Tibial nerve (tissue), 4 donors: ENCODE data around the gene PRPSAP1. TPM values are rescaled to one million over a fixed set of nuclear protein-coding genes. Genes with fewer than 3 reads are reported as not detected.

ENCODE experiments used
- DNase-seq, 2 donors: peaks; one replicate each; pipeline ENCODE4 v3.0.0-alpha.2; 2019; ENCODE audit warnings: low spot score in 2 of 2
- H3K27ac ChIP-seq, 4 donors: fragments of 200-600 bp; sonication (generic) in 3 of 4; one replicate each; pipeline ENCODE4 v1.5.1; 2017 to 2019; ENCODE audit warnings: mild to moderate bottlenecking in 1 of 4
- H3K27me3 ChIP-seq, 2 donors: fragments of 200-600 bp; sonication (generic) in 1 of 2; one replicate each; pipeline versions ENCODE4 v1.5.1 to v1.6.0; 2017 to 2019
- H3K36me3 ChIP-seq, 3 donors: fragments of 200-600 bp; sonication (generic); one replicate each; pipeline ENCODE4 v1.5.1; 2018 to 2019
- H3K4me1 ChIP-seq, 4 donors: fragments of 200-600 bp; sonication (generic) in 3 of 4; one replicate each; pipeline ENCODE4 v1.5.1; 2017 to 2019
- H3K4me3 ChIP-seq, 4 donors: fragments of 200-600 bp; sonication (generic) in 3 of 4; one replicate each; pipeline ENCODE4 v1.5.1; 2017 to 2019; ENCODE audit warnings: mild to moderate bottlenecking in 1 of 4, moderate library complexity in 1 of 4
- H3K9me3 ChIP-seq, 4 donors: fragments of 200-600 bp; sonication (generic) in 3 of 4; one replicate each; pipeline ENCODE4 v1.5.1; 2017 to 2019
- EP300 ChIP-seq, 2 donors: sonication (generic); formaldehyde crosslinking; IDR thresholded peaks; one replicate each; pipeline ENCODE4 v1.6.1; 2017; ENCODE audit warnings: antibody characterized with exemption in 2 of 2, mild to moderate bottlenecking in 1 of 2
- POLR2A ChIP-seq, 2 donors: fragments of 450-650 bp; IDR thresholded peaks; one replicate each; pipeline ENCODE4 v1.6.1; 2017; ENCODE audit warnings: antibody characterized with exemption in 2 of 2, mild to moderate bottlenecking in 2 of 2, moderate library complexity in 2 of 2
- WGBS, 2 donors: methylation state at CpG; one replicate each; pipeline ENCODE4 v1.1.5; 2018; 5-methylcytosine and 5-hydroxymethylcytosine counted together
- total RNA-seq, 4 donors: library from RNA; depleted of rRNA; stranded (reverse); fragments of >200 nt; gene quantifications; one replicate each; pipeline ENCODE4 v1.1.0, GENCODE V29; 2016
- TF ChIP-seq, protein P1 (sequence below), 5 experiments: fragments of 200-600 bp in 3 of 5; fragments of 450-650 bp in 2 of 5; sonication (generic) in 3 of 5; IDR thresholded peaks; one replicate each; pipeline ENCODE4 v1.5.1; 2016 to 2019; ENCODE audit warnings: antibody characterized with exemption in 5 of 5, mild to moderate bottlenecking in 3 of 5, moderate library complexity in 2 of 5

PRPSAP1 gene
- total RNA-seq, 4 donors from 2014 or later: 66.8 to 108 (median 96.2) TPM

DNA sequence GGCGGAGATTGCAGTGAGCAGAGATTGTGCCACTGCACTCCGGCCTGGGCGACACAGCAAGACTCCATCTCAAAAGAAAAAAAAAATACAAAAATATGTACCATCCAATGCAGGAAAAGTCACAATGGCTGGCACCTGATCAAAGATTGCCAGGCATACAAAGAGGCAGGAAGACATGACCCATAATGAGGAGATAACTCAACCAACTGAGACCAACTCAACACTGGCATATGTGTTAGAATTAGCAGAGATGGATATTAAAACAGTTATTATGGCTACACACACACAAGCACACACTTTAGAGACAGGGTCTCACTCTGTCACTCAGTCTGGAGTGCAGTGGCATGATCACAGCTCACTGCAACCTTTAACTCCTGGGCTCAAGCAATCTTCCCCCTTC lies 56.3 kb downstream of the PRPSAP1 start:
- no peak overlapping the region for H3K4me3 ChIP-seq
- H3K27me3 ChIP-seq: no peaks in the 10 kb centered on the region
- TF ChIP-seq POLR2A (IDR thresholded peaks at IDR 0.05) (no peak), EP300 (IDR thresholded peaks at IDR 0.05) (no peak)
- TF ChIP-seq, protein P1, sequence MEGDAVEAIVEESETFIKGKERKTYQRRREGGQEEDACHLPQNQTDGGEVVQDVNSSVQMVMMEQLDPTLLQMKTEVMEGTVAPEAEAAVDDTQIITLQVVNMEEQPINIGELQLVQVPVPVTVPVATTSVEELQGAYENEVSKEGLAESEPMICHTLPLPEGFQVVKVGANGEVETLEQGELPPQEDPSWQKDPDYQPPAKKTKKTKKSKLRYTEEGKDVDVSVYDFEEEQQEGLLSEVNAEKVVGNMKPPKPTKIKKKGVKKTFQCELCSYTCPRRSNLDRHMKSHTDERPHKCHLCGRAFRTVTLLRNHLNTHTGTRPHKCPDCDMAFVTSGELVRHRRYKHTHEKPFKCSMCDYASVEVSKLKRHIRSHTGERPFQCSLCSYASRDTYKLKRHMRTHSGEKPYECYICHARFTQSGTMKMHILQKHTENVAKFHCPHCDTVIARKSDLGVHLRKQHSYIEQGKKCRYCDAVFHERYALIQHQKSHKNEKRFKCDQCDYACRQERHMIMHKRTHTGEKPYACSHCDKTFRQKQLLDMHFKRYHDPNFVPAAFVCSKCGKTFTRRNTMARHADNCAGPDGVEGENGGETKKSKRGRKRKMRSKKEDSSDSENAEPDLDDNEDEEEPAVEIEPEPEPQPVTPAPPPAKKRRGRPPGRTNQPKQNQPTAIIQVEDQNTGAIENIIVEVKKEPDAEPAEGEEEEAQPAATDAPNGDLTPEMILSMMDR (IDR thresholded peaks at IDR 0.05): no peak
- WGBS, 2 donors: 93 to 95% methylated on average over 3 of the region's 3 CpGs
- H3K4me1 ChIP-seq: peaks cover 0 to 6% (median 0%) of the 10 kb centered on the region in 4 donors
- H3K27ac ChIP-seq: no peak overlapping the region
- no peak for DNase-seq
- peaks cover 0 to 17% (median 0%) of the 10 kb centered on the region in 3 donors for H3K36me3 ChIP-seq
- no peaks in the 10 kb centered on the region for H3K9me3 ChIP-seq

DNA sequence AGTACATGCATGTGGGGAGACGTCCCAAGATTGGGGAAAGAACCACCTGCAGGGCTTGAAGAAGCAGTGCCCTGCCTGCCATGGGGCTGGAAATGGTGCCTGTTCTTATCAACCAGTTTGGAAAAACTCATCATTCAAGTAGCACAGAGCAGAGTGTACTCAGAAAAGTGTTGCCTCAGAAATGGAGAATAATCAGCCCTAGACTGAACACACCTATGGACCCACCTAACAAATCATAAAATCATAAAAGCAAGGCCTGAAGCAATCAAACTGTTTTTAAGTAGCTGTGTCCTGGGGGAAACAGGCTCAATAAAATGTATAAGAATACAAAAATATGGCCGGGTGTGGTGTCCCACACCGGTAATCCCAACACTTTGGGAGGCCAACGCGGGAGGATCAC lies 56.8 kb downstream of the PRPSAP1 start:
- H3K4me1 ChIP-seq: peaks cover 0 to 6% (median 0%) of the 10 kb centered on the region in 4 donors

DNA sequence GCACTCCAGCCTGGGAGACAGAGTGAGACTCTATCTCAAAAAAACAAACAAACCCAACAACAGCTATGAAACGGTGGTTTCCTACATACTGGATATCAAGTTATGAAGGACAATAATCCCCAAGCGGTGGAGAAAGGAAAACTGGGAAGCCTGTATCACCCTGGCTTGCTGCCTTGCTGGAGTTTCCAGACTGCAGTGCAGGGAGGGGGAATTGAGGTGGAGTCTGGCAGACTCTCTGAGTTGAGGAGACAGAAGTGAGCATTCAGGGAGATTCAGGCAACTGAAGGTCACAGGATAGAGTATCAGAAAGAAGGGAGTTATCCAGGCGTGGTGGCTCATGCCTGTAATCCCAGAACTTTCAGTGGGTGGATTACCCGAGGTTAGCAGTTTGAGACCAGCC lies 57.5 kb downstream of the PRPSAP1 start:
- H3K36me3 ChIP-seq: peaks cover 0 to 29% (median 0%) of the 10 kb centered on the region in 3 donors
- peaks cover 0 to 6% (median 0%) of the 10 kb centered on the region in 4 donors for H3K4me1 ChIP-seq
- H3K27ac ChIP-seq: no peak overlapping the region
- WGBS, 2 donors: 39 to 43% methylated on average over 4 of the region's 4 CpGs
- H3K4me3 ChIP-seq: no peak overlapping the region
- DNase-seq: no peak
- H3K9me3 ChIP-seq: no peaks in the 10 kb centered on the region
- TF ChIP-seq POLR2A (IDR thresholded peaks at IDR 0.05) (no peak), EP300 (IDR thresholded peaks at IDR 0.05) (no peak)
- TF ChIP-seq, protein P1 (IDR thresholded peaks at IDR 0.05): no peak
- H3K27me3 ChIP-seq: no peaks in the 10 kb centered on the region

More for the DNA sequence above, 56.8 kb downstream of the PRPSAP1 start:
- H3K4me3 ChIP-seq: no peak overlapping the region
- no peak for DNase-seq
- no peaks in the 10 kb centered on the region for H3K27me3 ChIP-seq
- H3K9me3 ChIP-seq: no peaks in the 10 kb centered on the region
- peaks cover 0 to 22% (median 0%) of the 10 kb centered on the region in 3 donors for H3K36me3 ChIP-seq
- TF ChIP-seq, protein P1 (IDR thresholded peaks at IDR 0.05): no peak
- TF ChIP-seq EP300 (IDR thresholded peaks at IDR 0.05) (no peak), POLR2A (IDR thresholded peaks at IDR 0.05) (no peak)
- WGBS, 2 donors: 93 to 98% methylated on average over 5 of the region's 5 CpGs
- no peak overlapping the region for H3K27ac ChIP-seq

DNA sequence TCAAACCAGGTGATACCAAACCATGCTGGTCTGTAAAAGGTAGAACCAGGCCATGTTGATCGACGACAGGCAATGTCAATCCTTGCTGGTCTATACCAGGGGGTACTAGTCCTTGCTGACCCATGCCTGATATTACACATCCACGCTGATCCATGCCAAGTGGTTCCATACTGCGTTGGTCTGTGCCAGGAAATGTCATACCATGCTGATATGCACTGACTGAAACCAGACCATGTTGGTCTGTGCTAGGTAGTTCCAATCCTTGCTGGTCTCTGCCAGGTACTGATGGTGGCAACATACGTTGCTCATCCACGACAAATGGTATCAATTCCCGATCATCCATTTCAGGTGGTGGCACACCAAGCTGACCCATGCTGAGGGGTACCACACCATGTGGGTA lies 60.6 kb downstream of the PRPSAP1 start:
- 94% methylated on average over 6 to 7 of the region's 7 CpGs for WGBS, 2 donors
- Histone ChIP-seq H3K27me3 (no peaks in the 10 kb centered on the region), H3K27ac (no peak overlapping the region), H3K4me1 (peaks cover 0 to 6% (median 0%) of the 10 kb centered on the region in 4 donors), H3K9me3 (no peaks in the 10 kb centered on the region), H3K36me3 (peaks cover 0 to 51% (median 0%) of the 10 kb centered on the region in 3 donors), H3K4me3 (no peak overlapping the region)
- TF ChIP-seq POLR2A (IDR thresholded peaks at IDR 0.05): no peak
- TF ChIP-seq EP300 (IDR thresholded peaks at IDR 0.05): no peak
- TF ChIP-seq, protein P1 (IDR thresholded peaks at IDR 0.05): no peak
- no peak for DNase-seq

DNA sequence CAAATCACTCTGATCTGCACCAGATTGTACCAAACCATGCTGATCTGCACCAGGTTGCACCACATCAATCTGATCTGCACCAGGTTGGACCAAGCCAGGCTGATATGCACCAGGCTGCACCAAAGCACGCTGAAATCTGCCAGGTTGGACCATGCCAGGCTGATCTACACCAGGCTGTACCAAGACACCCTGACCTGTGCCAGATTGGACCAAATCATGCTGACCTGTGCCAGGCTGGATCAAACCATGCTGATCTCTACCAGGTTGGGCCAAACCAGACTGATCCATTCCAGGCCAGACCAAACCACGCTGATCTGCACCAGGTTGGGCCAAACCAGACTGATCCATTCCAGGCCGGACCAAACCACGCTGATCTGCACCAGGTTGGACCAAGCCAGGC lies 61.1 kb downstream of the PRPSAP1 start:
- DNase-seq: no peak
- H3K4me1 ChIP-seq: peaks cover 0 to 6% (median 0%) of the 10 kb centered on the region in 4 donors
- WGBS, 2 donors: 100% methylated on average over 1 to 3 of the region's 4 CpGs
- H3K4me3 ChIP-seq: no peak overlapping the region
- H3K27me3 ChIP-seq: no peaks in the 10 kb centered on the region
- TF ChIP-seq POLR2A (IDR thresholded peaks at IDR 0.05) (no peak), EP300 (IDR thresholded peaks at IDR 0.05) (no peak)
- TF ChIP-seq, protein P1 (IDR thresholded peaks at IDR 0.05): no peak
- no peaks in the 10 kb centered on the region for H3K9me3 ChIP-seq
- H3K27ac ChIP-seq: no peak overlapping the region
- peaks cover 0 to 51% (median 0%) of the 10 kb centered on the region in 3 donors for H3K36me3 ChIP-seq
